ENCODE results near the gene ANXA8.

GRCh38 chr10:47449102-47449978 is 34.6 kb downstream of the ANXA8 start:
- TF ChIP-seq CTCF (conservative IDR thresholded peaks at IDR 0.05 in 1 of 2, IDR thresholded peaks at IDR 0.05 in 1 of 2; ENCODE audit: low read depth in 1 of 2, low read length in 2 of 2) = no peak
- TF ChIP-seq EZH2 (IDR thresholded peaks at IDR 0.05; ENCODE audit: low read length, missing control alignments) = no peak
